HepG2 (cell line): ENCODE results near the gene PGC. TPM values are rescaled to one million over a fixed set of nuclear protein-coding genes. Genes with fewer than 3 reads are reported as not detected.

Source experiments
- BCL6 ChIP-seq: IDR thresholded peaks from 2 replicates; pipeline ENCODE4 v1.6.1; 2016; ENCODE audit warnings: missing genetic modification reagents, missing compliant biosample characterization
- EHMT2 ChIP-seq: fragments of 200-600 bp; sonication (generic); IDR thresholded peaks from 2 replicates; pipeline ENCODE4 v1.7.0; 2017; ENCODE audit warnings: antibody characterized with exemption, low read depth, low read length, borderline replicate concordance
- FOXM1 ChIP-seq: sonication (generic); formaldehyde crosslinking; IDR thresholded peaks from 2 replicates; pipeline ENCODE4 v1.5.0; 2020; ENCODE audit warnings: missing genetic modification reagents
- HHEX ChIP-seq: IDR thresholded peaks from 2 replicates; pipeline ENCODE4 v1.6.1; 2016; ENCODE audit warnings: control low read depth
- HOXA3 ChIP-seq: sonication (generic); formaldehyde crosslinking; IDR thresholded peaks from 2 replicates; pipeline ENCODE4 v1.5.0; 2020; ENCODE audit warnings: missing genetic modification reagents
- JARID2 ChIP-seq: sonication (generic); formaldehyde crosslinking; IDR thresholded peaks from 2 replicates; pipeline ENCODE4 v1.8.1; 2023; ENCODE audit warnings: missing genetic modification reagents, inconsistent platforms; ENCODE audit not compliant: insufficient replicate concordance
- KDM5A ChIP-seq: fragments of 200-600 bp; sonication (generic); IDR thresholded peaks from 2 replicates; pipeline ENCODE4 v1.7.0; 2018; ENCODE audit warnings: antibody characterized with exemption, mild to moderate bottlenecking, low read length, borderline replicate concordance
- PCBP2 ChIP-seq: fragments of 200-400 bp; formaldehyde crosslinking; optimal IDR thresholded peaks from 2 replicates; pipeline ENCODE3; 2018; ENCODE audit warnings: low read length, low read depth; ENCODE audit not compliant: poor library complexity, severe bottlenecking
- RXRA ChIP-seq: sonication (generic); formaldehyde crosslinking; IDR thresholded peaks from 2 replicates; pipeline ENCODE4 v1.5.1; 2020; ENCODE audit warnings: missing genetic modification reagents
- SCMH1 ChIP-seq: sonication (generic); formaldehyde crosslinking; IDR thresholded peaks from 2 replicates; pipeline ENCODE4 v1.9.0; 2021; ENCODE audit warnings: missing genetic modification reagents, mild to moderate bottlenecking, borderline replicate concordance
- UBTF ChIP-seq: sonication (generic); formaldehyde crosslinking; IDR thresholded peaks from 2 replicates; pipeline ENCODE4 v1.4.0; 2020; ENCODE audit warnings: mild to moderate bottlenecking, missing genetic modification reagents
- ZBTB40 ChIP-seq, 2 experiments: fragments of 450-650 bp in 1 of 2; sonication (generic) in 1 of 2; formaldehyde crosslinking in 1 of 2; IDR thresholded peaks; 2 replicates each; pipeline versions ENCODE4 v1.6.1 to v1.8.0; 2016 to 2022; ENCODE audit warnings: antibody characterized with exemption in 1 of 2, mild to moderate bottlenecking in 1 of 2, missing genetic modification reagents in 1 of 2
- ZFP1 ChIP-seq: IDR thresholded peaks from 2 replicates; pipeline ENCODE4 v1.6.1; 2016
- ZKSCAN8 ChIP-seq: IDR thresholded peaks from 2 replicates; pipeline ENCODE4 v1.6.1; 2016; ENCODE audit warnings: borderline replicate concordance, missing genetic modification reagents, missing compliant biosample characterization
- ZMAT3 ChIP-seq: sonication (generic); formaldehyde crosslinking; conservative IDR thresholded peaks from 2 replicates; pipeline ENCODE4 v1.7.0; 2021; ENCODE audit warnings: missing genetic modification reagents
- ZNF556 ChIP-seq: sonication (generic); formaldehyde crosslinking; IDR thresholded peaks from 2 replicates; pipeline ENCODE4 v1.4.0; 2020; ENCODE audit warnings: mild to moderate bottlenecking, missing genetic modification reagents, borderline replicate concordance
- ZNF563 ChIP-seq: sonication (generic); formaldehyde crosslinking; IDR thresholded peaks from 2 replicates; pipeline ENCODE4 v1.8.0; 2022; ENCODE audit warnings: mild to moderate bottlenecking, moderate library complexity, missing genetic modification reagents
- ZNF644 ChIP-seq: IDR thresholded peaks from 2 replicates; pipeline ENCODE4 v1.6.1; 2016; ENCODE audit warnings: low read depth
- ZNF674 ChIP-seq: sonication (generic); formaldehyde crosslinking; IDR thresholded peaks from 2 replicates; pipeline ENCODE4 v1.5.0; 2020; ENCODE audit warnings: low read depth, mild to moderate bottlenecking, missing genetic modification reagents
- polyA plus RNA-seq, 8 experiments: library from polyadenylated mRNA; depleted of rRNA in 3 of 8; stranded (reverse) in 7 of 8; unstranded in 1 of 8; fragments of >200 nt; fragmentation: Illumina TruSeq in 4 of 8; extraction: Trizol in 4 of 8; gene quantifications; 2 replicates each; pipeline versions ENCODE4 v1.2.1 to v1.2.3, GENCODE V29; 2011 to 2016; ENCODE audit warnings: low read depth in 4 of 8, missing spikeins in 1 of 8, mixed read lengths in 1 of 8; ENCODE audit not compliant: insufficient read depth in 1 of 8
- total RNA-seq, 5 experiments: library from RNA; depleted of rRNA; stranded (reverse); fragments of >200 nt; fragmentation: Illumina TruSeq; extraction: Trizol; gene quantifications; 2 replicates each; pipeline ENCODE4 v1.2.3, GENCODE V29; 2016; ENCODE audit warnings: low read depth in 1 of 5

The PGC gene
- total and polyA plus RNA-seq, 2 of the 13 experiments (the other 11 are each of a cell fraction or from before 2014, with no cell fraction given), result 426 to 502 TPM

GRCh38 chr6:41735427-41736185 is 11.6 kb downstream of the PGC start, which contains the start of gene TFEB (continued):
- peak; percentile 62; the same call in 1 of the 2 replicates for TF ChIP-seq UBTF (CRISPR knock-in tag)
- TF ChIP-seq KDM5A, result no peak
- no peak for TF ChIP-seq PCBP2
- peak; percentile 92 for TF ChIP-seq HOXA3 (CRISPR knock-in tag)
- no peak for TF ChIP-seq FOXM1 (CRISPR knock-in tag)
- 0 out of 2 replicates have a peak, but pooled peaks have one; percentile 6 for TF ChIP-seq ZNF563 (CRISPR knock-in tag)
- TF ChIP-seq ZKSCAN8 (CRISPR knock-in tag), result peak; percentile 88; the same call in 1 of the 2 replicates
- TF ChIP-seq ZFP1 (CRISPR knock-in tag), result no peak; the same call in 1 of the 2 replicates
- no peak for TF ChIP-seq HHEX (CRISPR knock-in tag)
- TF ChIP-seq ZMAT3 (CRISPR knock-in tag), result no peak
- peak; percentile 66 for TF ChIP-seq JARID2 (CRISPR knock-in tag)
- TF ChIP-seq BCL6, result peak; percentile 67
- no peak for TF ChIP-seq ZNF644 (CRISPR knock-in tag)
- no peak for TF ChIP-seq SCMH1 (CRISPR knock-in tag)
- TF ChIP-seq RXRA (CRISPR knock-in tag), result 0 out of 2 replicates have a peak, but pooled peaks have one; percentile 48
- TF ChIP-seq ZNF674, result no peak
- no peak for TF ChIP-seq EHMT2
- TF ChIP-seq ZBTB40 (IDR thresholded peaks at IDR 0.05), result no peak
- TF ChIP-seq ZBTB40 (CRISPR knock-in tag; IDR thresholded peaks at IDR 0.05), result no peak; the same call in 1 of the 2 replicates
- peak; percentile 77; the same call in 1 of the 2 replicates for TF ChIP-seq ZNF556 (CRISPR knock-in tag)
